ENCODE results near the gene CDC34. TPM values are rescaled to one million over a fixed set of nuclear protein-coding genes. Genes with fewer than 3 reads are reported as not detected.
A peak's percentile ranks its signal among the peaks of the same experiment; 100 is the strongest.

The CDC34 gene
- 31.0 and 65.8 TPM in 2 replicates for total RNA-seq (ENCODE audit: low replicate concordance)

- TF ChIP-seq CTCF (IDR thresholded peaks at IDR 0.05; ENCODE audit: insufficient read depth, low read length), result no peak
- peak within 1 kb of the TSS; percentile 84 for H3K4me3 ChIP-seq (ENCODE audit: low read depth, low read length)
- DNase-seq (ENCODE audit: low read depth), result no peak
These were observed at the start of gene CDC34 for GRCh38 chr19:531753-532560. CDC34 (plus strand) TSS chr19:531760; CDS start chr19:531932, 172 bp downstream.

- no peak for TF ChIP-seq CTCF (IDR thresholded peaks at IDR 0.05; ENCODE audit: insufficient read depth, low read length)
- no peak for DNase-seq (ENCODE audit: low read depth)
- H3K4me3 ChIP-seq (ENCODE audit: low read depth, low read length), result no peak overlapping the region
These were observed 49.1 kb upstream of the CDC34 start for GRCh38 chr19:482186-483041.

- no peak overlapping the region for H3K4me3 ChIP-seq (ENCODE audit: low read depth, low read length)
- DNase-seq (ENCODE audit: low read depth), result no peak
- TF ChIP-seq CTCF (IDR thresholded peaks at IDR 0.05; ENCODE audit: insufficient read depth, low read length), result no peak
These were observed 48.1 kb upstream of the CDC34 start for GRCh38 chr19:483332-484072.

GRCh38 chr19:484494-484893 is 47.1 kb upstream of the CDC34 start:
- TF ChIP-seq CTCF (IDR thresholded peaks at IDR 0.05; ENCODE audit: insufficient read depth, low read length), result no peak
- H3K4me3 ChIP-seq (ENCODE audit: low read depth, low read length), result no peak overlapping the region
- DNase-seq (ENCODE audit: low read depth), result no peak

GRCh38 chr19:485077-485476 is 46.5 kb upstream of the CDC34 start:
- no peak overlapping the region for H3K4me3 ChIP-seq (ENCODE audit: low read depth, low read length)
- DNase-seq (ENCODE audit: low read depth), result no peak
- TF ChIP-seq CTCF (IDR thresholded peaks at IDR 0.05; ENCODE audit: insufficient read depth, low read length), result no peak

- no peak for TF ChIP-seq CTCF (IDR thresholded peaks at IDR 0.05; ENCODE audit: insufficient read depth, low read length)
- peak; percentile 80 for DNase-seq (ENCODE audit: low read depth)
- H3K4me3 ChIP-seq (ENCODE audit: low read depth, low read length), result peak overlapping the region; percentile 42
These were observed 45.9 kb upstream of the CDC34 start for GRCh38 chr19:485583-486236.
